Ishikawa (cell line): ENCODE measurements around the gene TMCO2.

Experiments
- CEBPB ChIP-seq: IDR thresholded peaks from 2 replicates; pipeline ENCODE4 v1.6.1; 2012
- CREB1 ChIP-seq: IDR thresholded peaks from 2 replicates; pipeline ENCODE4 v1.6.1; 2012; ENCODE audit warnings: low read depth
- EGR1 ChIP-seq: IDR thresholded peaks from 2 replicates; pipeline ENCODE4 v1.6.1; 2012
- EP300 ChIP-seq: IDR thresholded peaks from 2 replicates; pipeline ENCODE4 v1.6.1; 2012; ENCODE audit warnings: borderline replicate concordance
- NFIC ChIP-seq: IDR thresholded peaks from 2 replicates; pipeline ENCODE4 v1.6.1; 2012
- RAD21 ChIP-seq: IDR thresholded peaks from 2 replicates; pipeline ENCODE4 v1.6.1; 2012; ENCODE audit warnings: low read depth
- TAF1 ChIP-seq: IDR thresholded peaks from 2 replicates; pipeline ENCODE4 v1.6.1; 2012; ENCODE audit warnings: low read depth, mild to moderate bottlenecking
- TCF12 ChIP-seq: IDR thresholded peaks from 2 replicates; pipeline ENCODE4 v1.6.1; 2012; ENCODE audit warnings: low read depth
- USF1 ChIP-seq: IDR thresholded peaks from 2 replicates; pipeline ENCODE4 v1.6.1; 2012
- YY1 ChIP-seq: IDR thresholded peaks from 2 replicates; pipeline ENCODE4 v1.6.1; 2012; ENCODE audit warnings: low read depth
- TF ChIP-seq, protein P1 (sequence below): IDR thresholded peaks from 2 replicates; pipeline ENCODE4 v1.6.1; 2012
- TF ChIP-seq, protein P2 (sequence below): IDR thresholded peaks from 2 replicates; pipeline ENCODE4 v1.6.1; 2012; ENCODE audit warnings: low read depth, mild to moderate bottlenecking

GRCh38 chr1:40245686-40246085, 2.1 kb upstream of the TMCO2 start:
- TF ChIP-seq NFIC (no peak), CREB1 (no peak), USF1 (no peak), TAF1 (no peak), RAD21 (no peak), TCF12 (no peak), EP300 (no peak), EGR1 (no peak), YY1 (no peak), CEBPB (no peak)
- TF ChIP-seq, protein P1, sequence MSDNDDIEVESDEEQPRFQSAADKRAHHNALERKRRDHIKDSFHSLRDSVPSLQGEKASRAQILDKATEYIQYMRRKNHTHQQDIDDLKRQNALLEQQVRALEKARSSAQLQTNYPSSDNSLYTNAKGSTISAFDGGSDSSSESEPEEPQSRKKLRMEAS = no peak
- TF ChIP-seq, protein P2, sequence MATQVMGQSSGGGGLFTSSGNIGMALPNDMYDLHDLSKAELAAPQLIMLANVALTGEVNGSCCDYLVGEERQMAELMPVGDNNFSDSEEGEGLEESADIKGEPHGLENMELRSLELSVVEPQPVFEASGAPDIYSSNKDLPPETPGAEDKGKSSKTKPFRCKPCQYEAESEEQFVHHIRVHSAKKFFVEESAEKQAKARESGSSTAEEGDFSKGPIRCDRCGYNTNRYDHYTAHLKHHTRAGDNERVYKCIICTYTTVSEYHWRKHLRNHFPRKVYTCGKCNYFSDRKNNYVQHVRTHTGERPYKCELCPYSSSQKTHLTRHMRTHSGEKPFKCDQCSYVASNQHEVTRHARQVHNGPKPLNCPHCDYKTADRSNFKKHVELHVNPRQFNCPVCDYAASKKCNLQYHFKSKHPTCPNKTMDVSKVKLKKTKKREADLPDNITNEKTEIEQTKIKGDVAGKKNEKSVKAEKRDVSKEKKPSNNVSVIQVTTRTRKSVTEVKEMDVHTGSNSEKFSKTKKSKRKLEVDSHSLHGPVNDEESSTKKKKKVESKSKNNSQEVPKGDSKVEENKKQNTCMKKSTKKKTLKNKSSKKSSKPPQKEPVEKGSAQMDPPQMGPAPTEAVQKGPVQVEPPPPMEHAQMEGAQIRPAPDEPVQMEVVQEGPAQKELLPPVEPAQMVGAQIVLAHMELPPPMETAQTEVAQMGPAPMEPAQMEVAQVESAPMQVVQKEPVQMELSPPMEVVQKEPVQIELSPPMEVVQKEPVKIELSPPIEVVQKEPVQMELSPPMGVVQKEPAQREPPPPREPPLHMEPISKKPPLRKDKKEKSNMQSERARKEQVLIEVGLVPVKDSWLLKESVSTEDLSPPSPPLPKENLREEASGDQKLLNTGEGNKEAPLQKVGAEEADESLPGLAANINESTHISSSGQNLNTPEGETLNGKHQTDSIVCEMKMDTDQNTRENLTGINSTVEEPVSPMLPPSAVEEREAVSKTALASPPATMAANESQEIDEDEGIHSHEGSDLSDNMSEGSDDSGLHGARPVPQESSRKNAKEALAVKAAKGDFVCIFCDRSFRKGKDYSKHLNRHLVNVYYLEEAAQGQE = no peak
